ENCODE measurements around the gene IFI6.
A peak's percentile ranks its signal among the peaks of the same experiment; 100 is the strongest.
"Not testable (repeated sequence)": the region's sequence is repeated elsewhere in the genome, so short reads cannot be mapped to it uniquely, and the experiment has no call there.

Gene IFI6

DNA sequence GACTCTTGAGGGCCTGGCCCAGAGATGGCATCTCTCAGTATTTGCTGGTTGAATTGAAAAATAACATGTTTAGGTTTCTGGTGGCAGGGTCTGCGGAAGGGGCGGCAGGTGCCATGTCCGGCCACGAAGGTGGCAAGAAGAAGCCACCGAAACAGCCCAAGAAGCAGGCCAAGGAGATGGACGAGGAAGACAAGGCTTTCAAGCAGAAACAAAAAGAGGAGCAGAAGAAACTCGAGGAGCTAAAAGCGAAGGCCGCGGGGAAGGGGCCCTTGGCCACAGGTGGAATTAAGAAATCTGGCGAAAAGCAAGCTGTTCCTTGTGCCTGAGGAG is 22.7 kb downstream of the IFI6 start:
- DNase-seq = no peak

DNA sequence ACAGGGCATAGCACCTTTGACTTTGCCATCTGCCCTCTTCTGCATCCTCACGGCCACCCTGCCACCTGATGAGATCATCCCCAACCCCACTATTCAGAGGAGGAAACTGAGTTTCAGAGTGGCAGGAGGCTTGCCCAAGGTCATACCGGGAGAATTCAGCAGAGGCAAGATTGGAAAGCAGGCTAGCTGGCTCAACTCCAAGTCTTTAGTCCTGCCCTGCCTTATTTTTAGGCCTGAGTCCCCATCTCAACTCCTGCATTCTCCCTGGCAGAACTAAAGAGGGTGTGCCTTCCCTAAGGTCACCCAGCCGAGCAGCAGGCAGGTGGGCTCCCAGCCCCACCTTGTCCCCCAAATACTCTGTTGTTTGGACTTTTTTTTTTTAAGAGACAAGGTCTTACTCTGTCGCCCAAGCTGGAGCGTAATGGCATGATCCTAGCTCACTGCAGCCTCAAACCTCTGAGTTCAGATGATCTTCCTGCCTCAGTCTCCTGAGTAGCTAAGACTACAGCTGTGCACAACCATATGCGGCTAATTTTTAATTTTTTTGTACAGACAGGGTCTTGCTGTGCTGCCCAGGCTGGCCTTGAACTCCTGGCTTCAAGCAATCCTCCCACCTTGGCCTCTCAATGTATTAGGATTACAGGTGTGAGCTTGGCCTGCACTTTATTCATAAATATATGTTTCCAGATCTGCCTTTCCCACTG is 23.2 kb downstream of the IFI6 start:
- DNase-seq = no peak

DNA sequence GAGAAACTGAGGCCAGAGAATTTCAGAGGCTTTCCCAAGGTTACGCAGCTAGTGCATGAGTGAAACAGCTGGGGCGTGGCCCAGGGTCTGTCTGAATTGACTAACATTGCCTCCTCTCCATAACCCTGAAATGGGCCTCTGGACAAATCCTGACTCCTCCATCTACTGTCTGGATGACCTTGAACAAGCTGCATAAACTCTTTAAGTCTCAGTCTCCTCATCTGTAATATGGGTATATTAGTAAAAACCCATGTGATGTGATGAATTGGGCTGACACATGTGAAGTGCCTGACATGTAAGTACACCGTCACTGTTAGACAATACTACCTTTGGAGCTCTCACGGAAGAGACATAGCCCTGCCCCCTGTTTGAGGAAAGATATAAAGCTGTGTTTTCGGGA is 24.7 kb downstream of the IFI6 start:
- no peak for DNase-seq

DNA sequence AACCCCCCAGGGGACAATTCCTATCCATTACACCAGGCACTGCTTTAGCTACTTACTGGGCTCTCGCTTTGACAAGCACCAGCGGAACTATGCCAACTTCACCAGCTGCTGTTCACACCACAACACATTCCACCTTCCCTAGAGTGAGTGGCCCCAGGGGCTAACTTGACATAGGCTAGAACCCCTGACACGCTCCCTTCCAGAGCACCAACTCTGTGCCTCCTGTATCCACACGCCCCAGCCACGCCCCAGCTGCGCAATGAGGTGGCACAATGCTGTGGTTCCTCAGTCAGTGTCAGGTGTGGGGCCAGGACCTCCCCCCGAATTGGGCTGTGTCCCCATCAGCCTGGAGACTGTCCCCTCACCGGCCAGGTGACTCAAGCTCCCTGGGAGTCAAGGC is 25.3 kb downstream of the IFI6 start:
- DNase-seq = no peak

DNA sequence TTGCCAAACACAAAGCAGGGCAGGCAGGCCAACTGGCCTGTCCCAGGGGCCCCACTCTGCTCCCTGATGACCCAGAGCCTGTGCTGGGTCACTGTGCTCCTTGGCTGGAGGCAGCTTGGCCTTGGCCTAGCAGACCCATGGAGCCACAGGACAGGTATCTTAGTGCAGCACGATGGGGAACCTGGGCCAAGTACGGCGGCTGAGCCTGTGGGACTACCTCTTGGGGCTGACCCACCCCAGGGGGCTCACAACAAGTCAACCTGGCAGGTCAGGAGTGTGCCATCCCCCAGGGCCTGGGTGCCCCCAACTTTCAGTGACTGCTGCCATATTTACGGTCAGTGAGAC is 26.9 kb downstream of the IFI6 start:
- DNase-seq = no peak

DNA sequence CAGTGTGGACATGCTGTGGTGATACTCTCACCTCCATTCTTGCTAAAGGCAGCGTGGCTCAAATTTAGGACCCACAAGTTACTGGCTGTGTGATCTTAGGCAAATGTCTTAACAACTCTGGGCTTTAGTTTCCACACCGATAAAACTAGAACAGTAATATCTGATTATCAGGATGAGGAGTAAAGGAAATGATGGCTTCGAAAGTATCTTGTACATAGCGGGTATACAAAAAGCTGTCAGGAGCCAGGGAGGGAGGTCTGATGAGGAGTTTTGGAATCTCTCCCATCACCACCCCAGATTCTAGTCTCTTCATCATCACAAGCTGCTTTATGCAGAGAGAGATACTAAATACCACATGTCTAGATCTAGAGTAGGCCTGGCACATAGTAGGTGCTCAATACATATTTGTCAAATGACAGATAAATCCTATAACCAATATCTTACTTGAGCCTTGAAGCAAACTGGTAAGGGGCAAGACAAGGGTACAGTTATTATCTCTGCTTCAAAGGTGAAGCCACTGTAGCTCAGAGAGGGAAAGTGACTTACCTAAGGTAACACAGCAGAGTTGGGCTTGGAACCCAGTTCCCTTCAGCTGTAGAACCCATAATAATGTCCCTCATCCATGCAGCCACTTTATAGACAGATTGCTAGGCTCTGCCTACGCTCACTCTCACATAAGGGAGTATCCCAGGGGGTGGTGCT is 27.5 kb downstream of the IFI6 start:
- DNase-seq = no peak

DNA sequence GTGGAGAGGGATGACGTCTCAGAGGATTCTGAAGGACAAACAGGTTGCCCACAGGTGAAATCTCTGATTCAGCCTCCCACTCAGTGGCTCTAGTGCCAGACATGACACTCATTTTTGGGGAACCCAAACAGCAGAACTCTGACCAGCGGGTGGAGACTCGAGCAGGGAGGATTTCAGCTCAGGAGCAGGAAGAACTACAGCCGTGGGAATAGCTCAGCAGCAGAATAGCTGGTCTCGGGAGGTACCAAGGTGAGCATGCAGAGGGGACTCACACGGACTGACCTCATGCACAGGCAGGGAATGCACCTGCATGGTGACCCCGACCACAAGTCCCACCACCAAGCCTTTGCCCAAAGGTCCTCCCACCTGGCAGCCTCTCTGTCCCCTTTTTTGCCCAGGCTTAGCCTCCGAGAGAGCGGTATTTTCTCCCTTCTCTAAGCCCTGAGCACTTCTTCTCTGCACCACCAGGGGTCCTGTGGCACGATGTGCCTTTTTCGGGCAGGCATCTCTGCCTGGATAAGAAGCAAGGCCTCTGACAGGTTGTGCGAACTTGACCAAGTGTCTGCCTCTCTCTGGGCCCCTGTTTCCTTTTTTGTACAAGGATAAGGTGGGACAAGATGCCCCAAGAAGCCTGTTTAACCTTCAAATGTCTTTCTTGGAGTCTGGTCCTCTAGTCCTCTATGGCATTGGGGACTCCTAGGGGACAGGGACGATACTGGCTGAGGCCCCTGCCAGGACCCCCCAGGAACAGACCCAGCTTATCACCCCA is 28.2 kb downstream of the IFI6 start:
- DNase-seq = peak; percentile 80 to 81

DNA sequence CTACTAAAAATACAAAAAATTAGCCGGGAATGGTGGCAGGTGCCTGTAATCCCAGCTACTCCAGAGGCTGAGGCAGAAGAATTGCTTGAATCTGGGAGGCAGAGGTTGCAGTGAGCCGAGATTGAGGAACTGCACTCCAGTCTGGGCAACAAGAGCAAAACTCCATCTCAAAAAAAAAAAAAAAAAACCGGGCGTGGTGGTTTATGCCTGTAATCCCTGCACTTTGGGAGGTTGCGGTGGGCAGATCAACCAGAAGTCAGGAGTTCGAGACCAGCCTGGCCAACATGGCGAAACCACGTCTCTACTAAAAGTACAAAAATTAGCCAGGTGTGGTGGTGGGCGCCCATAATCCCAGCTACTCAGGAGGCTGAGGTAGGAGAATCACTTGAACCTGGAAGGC is 31.5 kb downstream of the IFI6 start:
- DNase-seq = not testable (repeated sequence)

DNA sequence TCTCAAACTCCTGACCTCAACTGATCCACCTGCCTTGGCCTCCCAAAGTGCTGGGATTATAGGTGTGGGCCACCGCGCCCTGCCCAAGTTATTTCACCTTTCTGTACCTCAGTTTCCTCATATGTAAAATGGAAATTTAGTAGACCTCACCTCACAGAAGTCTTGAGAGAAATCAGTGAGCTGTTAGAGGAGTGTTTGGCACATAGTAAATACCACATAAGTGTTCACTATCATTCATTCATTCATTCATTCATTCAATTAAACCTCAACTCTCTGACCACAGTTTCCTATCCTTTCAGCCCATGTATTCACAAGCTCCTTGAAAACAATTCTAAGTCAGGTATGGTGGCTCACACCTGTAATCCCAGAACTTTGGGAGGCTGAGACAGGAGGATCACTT is 33.2 kb downstream of the IFI6 start:
- DNase-seq = no peak

DNA sequence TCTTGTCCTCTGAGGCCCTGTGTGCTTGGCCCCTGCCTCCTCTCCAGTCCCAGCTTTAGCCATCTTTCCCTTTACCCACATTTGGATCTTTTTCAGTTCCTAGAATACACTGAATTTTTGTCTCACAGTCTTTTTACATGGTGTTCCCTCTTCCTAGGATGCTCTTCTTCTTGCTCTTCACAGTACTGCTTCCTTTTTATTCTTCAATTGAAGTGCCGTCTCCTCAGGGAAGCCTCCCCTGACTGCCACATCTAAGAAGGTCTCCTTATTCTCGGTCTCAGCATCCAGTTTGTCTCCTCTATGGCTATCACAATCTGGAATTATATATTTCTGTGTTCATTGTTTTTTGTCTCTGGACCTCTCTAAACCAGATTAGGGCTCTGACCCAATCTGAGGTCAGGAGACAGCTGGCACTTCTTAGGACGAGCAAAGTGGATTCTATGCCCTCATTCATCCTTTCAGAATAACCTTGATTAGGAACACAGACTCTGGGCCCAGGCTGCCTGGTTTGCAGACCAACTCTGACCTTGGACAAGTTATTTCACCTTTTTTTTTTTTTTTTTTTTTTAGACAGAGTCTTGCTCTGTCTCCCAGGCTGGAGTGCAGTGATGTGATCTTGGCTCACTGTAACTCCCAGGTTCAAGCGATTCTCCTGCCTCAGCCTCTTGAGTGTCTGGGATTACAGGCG is 33.8 kb downstream of the IFI6 start:
- DNase-seq = no peak

DNA sequence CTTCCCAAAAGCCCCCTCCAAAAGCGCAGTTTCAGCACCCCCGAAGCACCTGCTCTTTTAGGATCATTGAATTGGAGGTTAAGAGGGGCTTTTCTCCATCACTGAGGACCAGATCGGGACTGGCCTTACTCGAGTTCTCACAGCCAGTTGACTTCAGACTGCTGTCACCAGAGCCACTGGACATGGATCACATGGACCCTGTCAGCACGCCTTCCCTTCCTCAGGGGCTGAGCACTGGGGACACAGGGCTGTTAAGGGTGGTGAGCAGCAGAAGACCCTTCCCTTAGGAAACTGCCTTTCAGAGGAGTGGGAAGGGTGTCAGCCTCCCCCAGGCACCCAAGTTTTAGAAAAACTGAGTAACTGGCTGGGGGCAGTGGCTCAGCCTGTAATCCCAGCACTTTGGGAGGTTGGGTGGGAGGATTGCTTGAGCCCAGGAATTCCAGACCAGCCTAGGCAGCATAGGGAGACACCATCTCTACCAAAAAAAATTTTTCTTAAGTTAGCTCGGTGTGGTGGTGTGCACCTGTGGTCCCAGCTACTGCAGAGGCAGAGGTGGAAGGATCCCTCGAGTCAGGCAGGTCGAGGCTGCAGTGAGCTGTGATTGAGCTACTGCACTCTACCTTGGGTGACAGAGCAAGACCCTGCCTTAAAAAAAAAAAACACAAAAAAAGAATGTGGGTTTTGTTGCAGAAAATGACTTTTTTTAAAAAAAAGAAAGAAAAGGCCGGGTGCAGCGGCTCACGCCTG is 36.4 kb downstream of the IFI6 start:
- DNase-seq = no peak

DNA sequence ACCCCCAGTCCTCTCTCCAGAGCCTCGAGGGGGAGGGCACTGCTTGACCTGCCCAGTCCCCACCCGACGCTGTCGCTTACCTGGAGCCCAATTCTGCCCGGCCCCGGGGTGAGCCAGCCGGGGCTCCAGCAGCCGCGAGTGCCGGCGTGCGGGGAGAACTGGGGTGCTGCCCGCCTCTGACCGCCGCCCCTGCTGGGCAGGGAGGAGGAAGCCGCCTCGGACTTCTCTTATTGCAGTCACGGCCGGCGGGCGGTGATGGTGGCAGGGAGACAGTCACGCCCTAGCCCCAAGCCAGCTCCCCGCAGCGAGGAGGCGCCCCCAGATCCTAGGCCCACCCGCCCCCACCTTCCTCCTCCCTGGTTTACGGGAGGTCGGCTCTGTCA is 37.0 kb downstream of the IFI6 start, which contains the start of gene FGR:
TSS of gene FGR (minus strand) at position 201 of the 383 bp plus-strand sequence. CDS start 11,269 bp downstream, outside the sequence.
- no peak for DNase-seq

DNA sequence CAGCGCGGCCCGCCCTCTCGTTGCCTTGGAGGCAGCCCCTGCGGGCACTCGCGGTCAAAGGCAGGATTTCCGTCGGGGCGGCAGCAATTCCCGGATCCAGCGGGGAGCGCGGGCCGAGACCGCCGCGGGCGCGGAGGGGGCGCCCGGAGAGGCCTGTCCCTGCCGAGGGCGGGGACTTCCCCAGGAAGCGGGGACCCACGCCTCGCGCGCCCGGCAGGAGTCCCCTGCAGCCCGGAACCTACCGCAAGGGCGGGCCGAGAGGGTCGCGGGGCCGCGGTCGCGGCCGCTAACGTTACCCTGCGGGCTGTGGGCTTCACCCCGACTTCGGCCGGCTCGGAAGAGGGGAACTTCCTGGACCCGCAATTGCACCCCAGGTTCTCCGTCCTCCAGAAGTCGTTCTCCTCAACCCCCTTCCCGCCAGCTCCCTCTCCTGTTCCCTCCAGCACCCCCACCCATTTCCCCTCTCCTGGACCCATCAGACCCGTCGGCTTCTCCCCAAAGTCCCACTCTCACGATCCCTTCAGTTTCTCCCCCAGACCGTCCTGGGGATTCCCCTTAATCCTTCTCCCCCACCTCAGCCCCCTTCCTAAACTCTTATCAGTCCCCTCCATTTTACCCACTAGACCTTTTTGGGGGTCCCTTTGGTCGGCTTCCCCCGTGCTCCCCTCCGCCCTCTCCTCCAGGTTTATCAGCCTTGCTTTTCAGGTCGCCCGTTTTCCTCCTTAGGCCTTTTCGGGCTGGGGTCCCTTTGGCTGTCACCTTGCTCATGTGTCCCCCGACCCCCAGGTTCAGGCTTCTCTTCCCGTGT is 37.6 kb downstream of the IFI6 start:
- DNase-seq = peak; percentile 53 to 60

DNA sequence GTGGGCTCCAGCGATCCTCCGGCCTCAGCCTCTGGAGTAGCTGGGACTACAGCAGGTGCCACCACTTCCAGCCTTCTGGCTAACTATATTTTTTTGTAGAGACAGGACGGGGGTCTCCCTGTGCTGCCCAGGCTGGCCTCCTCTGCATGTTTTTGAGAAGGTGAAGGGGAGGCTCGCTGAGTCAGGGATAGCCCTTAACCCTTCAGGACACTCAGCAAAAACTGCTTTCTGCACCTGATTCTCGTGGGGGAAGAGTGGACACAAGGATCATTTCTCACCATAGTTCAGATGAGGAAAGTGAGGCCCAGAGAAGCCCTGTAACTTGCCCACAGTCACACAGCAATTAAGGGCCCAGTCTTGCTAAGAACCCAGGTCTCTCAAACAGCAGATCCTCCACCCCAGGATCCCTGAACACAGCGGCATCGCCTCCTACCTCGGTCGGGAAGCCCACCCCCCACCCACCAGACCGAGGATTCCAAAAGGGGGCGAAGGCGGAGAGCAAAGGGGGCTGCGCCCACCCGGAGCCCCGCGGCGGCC is 38.3 kb downstream of the IFI6 start:
- no peak for DNase-seq

DNA sequence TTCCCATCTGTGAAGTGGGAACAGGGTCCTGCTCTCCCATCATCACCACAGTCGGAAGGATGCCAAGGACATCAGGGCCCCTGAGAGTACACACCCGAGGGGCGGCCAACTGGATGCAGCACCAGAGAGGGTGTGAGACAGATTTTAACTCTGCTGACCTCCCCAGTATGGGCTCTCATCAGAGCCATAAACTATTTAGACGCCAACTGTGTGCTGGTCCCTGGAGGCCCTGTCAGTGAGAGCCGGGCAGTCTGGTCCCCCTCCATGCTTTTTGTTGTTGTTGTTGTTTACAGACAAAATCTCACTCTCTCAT is 38.7 kb downstream of the IFI6 start:
- DNase-seq = no peak

DNA sequence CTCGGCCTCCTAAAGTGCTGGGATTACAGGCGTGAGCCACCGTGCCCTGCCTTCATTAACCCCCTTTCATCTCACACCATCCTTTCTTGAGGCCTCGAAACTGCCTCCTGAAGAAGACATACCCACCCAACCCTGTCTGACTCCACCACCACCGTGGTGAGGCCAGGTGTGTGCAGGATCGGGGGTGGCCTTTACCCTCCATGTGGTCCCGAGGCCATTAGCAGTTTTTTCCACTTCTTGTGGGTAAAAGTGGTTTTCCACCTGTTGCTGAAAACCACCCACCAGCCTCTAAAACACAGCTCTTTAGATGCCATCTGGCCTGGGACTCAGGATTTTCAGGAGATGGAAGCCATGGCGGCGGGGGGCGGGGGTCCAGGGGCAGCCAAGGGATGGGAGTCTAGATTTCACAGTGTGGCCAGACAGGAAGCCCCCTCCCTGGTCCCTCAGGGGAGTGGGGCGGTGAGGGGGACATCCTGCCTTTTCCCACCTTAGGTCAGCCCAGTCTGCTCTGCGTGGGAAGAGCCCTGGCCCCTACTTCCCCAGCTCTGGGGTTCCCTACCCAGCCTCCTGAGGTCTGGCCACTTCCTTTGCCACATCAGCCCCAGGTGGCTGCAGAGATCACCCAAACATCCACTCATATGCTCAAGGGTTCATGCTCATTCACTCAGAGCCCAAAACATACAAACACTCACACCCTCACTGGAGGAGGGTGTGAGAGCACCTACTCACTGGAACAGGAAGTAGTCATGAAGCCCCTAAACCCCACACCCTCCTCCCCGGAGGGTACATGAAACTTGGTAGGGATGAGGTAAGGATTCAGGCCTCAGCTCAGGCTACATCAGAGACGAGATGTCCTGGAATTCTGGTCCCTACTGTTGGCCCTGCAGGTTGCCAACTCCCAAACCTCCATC is 39.4 kb downstream of the IFI6 start:
- peak; percentile 71 to 79 for DNase-seq

DNA sequence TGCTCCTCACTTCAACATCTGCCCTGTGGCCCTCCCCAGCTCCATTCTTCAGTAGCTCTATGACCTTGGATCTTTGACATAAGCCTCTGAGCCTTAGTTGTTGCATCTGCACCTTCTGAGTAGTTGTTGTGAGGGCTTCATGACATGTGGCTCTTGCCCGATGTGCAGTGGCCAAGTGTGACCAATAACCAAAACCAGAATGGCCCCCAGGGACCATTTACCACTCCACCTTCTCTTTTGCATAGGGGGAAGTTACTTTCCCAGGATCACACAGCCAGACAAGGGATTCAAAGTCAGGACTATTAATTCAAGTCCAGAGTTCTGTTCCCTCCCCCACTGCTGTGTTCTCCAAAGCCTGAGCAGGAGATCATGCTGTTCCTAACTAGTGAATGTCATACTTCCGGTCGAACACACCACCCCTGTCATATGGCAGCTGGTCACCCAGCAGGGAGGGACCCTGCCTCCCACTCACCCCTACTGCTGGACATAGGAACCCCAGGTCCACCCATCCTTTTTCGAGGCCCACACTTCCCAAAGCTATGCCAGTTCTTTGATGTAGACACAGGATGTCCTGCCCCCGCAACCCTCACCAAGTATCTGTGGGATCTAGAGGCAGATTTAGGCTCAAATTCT is 41.0 kb downstream of the IFI6 start:
- DNase-seq = no peak

DNA sequence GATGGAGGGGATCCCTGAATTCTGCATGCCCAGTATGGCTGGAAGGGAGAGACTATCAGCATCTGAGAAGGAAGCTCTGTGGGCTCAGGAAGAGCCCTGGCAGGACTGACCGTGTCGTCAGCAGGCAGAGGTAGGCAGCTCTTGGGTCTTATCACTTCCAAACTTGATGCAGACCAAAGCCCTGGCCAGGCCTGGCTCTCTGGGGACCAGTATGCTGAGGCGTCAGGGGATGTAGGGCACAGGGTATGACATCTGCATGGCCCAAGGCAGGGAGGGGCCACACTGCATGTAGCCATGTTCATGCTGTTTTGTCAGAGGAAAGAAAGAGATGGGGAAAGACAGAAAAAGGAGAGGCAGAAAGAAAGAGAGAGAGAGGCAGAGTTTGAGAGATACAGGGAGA is 43.3 kb downstream of the IFI6 start:
- DNase-seq = no peak

DNA sequence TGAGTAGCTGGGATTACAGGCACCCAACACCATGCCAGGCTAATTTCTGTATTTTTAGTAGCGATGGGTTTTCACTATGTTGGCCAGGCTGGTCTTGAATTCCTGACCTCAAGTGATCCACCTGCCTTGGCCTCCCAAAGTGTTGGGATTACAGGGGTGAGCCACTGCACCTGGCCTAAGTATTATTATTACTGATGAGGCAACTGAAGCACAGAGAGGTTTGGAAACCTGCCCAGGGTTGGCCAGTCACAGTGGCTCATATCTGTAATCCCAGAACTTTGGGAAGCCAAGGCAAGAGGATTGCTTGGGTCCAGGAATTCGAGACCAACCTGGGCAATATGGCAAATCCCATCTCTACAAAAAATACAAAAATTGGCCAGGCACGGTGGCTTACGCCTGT is 44.3 kb downstream of the IFI6 start:
- DNase-seq = not testable (repeated sequence)

DNA sequence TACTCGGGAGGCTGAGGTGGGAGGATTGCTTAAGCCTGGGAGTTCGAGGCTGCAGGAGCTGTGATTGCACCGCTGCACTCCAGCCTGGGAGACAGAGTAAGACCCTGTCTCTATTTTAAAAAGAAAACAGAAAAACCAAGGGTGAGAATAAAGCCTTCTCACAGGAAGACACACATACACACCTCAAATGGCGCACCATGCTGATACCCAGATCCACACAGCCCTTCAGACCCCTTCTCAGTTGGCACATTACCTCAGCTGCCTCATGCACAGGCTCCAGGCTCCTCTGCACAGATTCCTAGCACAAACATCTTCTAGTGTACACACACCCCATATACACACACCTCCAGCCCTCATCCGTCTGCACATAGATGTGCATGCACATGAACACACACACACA is 44.9 kb downstream of the IFI6 start:
- DNase-seq = no peak

Data from activated T-cell treated with anti-CD3 and anti-CD28 coated beads, Interleukin-2, amount 50 U/mL, for 48 hours (primary cell).